Transverse colon (tissue), 4 donors: ENCODE measurements around the gene NPAS4. TPM values are rescaled to one million over a fixed set of nuclear protein-coding genes. Genes with fewer than 3 reads are reported as not detected.

Experiments
- DNase-seq: peaks from one replicate; pipeline ENCODE4 v3.0.0-alpha.2; 2019
- H3K27ac ChIP-seq, 4 donors: fragments of 200-600 bp; sonication (generic); 2 replicates each; pipeline ENCODE4 v1.5.1; 2016 to 2018; ENCODE audit warnings: inconsistent platforms in 4 of 4
- H3K27me3 ChIP-seq: fragments of 200-600 bp; sonication (generic); 2 replicates; pipeline ENCODE4 v1.5.1; 2017; ENCODE audit warnings: inconsistent platforms
- H3K36me3 ChIP-seq, 4 donors: fragments of 200-600 bp; sonication (generic); 2 replicates each; pipeline ENCODE4 v1.5.1; 2017 to 2019; ENCODE audit warnings: inconsistent platforms in 4 of 4
- H3K4me1 ChIP-seq, 4 donors: fragments of 200-600 bp; sonication (generic); 2 replicates each; pipeline ENCODE4 v1.5.1; 2017 to 2020; ENCODE audit warnings: inconsistent platforms in 4 of 4
- H3K4me3 ChIP-seq, 4 donors: fragments of 200-600 bp; sonication (generic); 1 replicate in 1 of 4; 2 replicates in 3 of 4; pipeline versions ENCODE4 v1.5.1 to v1.6.1; 2017 to 2019; ENCODE audit warnings: inconsistent platforms in 4 of 4
- H3K9me3 ChIP-seq, 2 donors: fragments of 200-600 bp; sonication (generic); 2 replicates each; pipeline ENCODE4 v1.5.1; 2017 to 2019; ENCODE audit warnings: inconsistent platforms in 2 of 2
- EP300 ChIP-seq: sonication (generic); formaldehyde crosslinking; IDR thresholded peaks from one replicate; pipeline ENCODE4 v1.6.1; 2017; ENCODE audit warnings: antibody characterized with exemption, low read depth
- POLR2A ChIP-seq: fragments of 450-650 bp; IDR thresholded peaks from one replicate; pipeline ENCODE4 v1.6.1; 2016; ENCODE audit warnings: antibody characterized with exemption, mild to moderate bottlenecking, moderate library complexity
- POLR2AphosphoS5 ChIP-seq, 3 donors: sonication (generic); formaldehyde crosslinking; IDR thresholded peaks; one replicate each; pipeline ENCODE4 v1.6.1; 2016; ENCODE audit warnings: antibody characterized with exemption in 3 of 3
- WGBS, 2 donors: methylation state at CpG; one replicate each; pipeline ENCODE4 v1.1.5; 2018; ENCODE audit warnings: low coverage in 1 of 2; 5-methylcytosine and 5-hydroxymethylcytosine counted together
- in situ Hi-C, 4 donors: fragments of 200-750 bp; cut with MboI; loops; one replicate each; pipeline versions ENCODE4 v1.15.0 to v1.15.1; 2017; ENCODE audit warnings: low sequenced_read_pairs in 3 of 4, low pct_ligation_motif_present in 1 of 4, low pct_unique_long_range_greater_than_20kb in 1 of 4
- intact Hi-C: fragments of 100-400 bp; cut with DNase I; formaldehyde crosslinking; loops from one replicate; pipeline ENCODE4 v1.15.1; 2023; ENCODE audit warnings: low total_unique reads
- total RNA-seq, 4 donors: library from RNA; depleted of rRNA; stranded (reverse); fragments of >200 nt; gene quantifications; one replicate each; pipeline ENCODE4 v1.1.0, GENCODE V29; 2016
- TF ChIP-seq, protein P1 (sequence below), 5 experiments: fragments of 200-600 bp in 3 of 5; fragments of 450-650 bp in 2 of 5; sonication (generic) in 3 of 5; IDR thresholded peaks; 1 replicate in 2 of 5; 2 replicates in 3 of 5; pipeline ENCODE4 v1.5.1; 2016 to 2017; ENCODE audit warnings: antibody characterized with exemption in 5 of 5, inconsistent platforms in 3 of 5, mild to moderate bottlenecking in 2 of 5, moderate library complexity in 1 of 5

The NPAS4 gene
- total RNA-seq, 4 donors from 2014 or later: 0.16 TPM; not detected in 3

DNA sequence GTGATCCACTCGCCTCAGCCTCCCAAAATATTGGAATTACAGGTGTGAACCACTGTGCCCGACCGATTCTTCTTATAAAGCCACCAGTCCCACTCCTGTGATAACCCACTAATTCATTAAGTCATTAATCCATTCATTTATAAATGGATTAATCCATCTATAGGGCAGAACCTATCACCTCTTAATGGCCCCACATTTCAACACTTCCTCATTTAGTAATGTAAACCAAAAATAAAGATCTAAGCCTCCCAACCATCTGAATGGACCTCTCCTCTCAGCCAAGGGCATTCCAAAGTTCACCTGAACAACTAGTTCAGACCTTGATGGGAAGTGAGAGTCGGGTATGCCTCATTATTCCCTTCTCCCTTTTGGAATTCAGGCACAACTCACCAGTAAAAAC, 27.7 kb downstream of the NPAS4 start:
- Histone ChIP-seq H3K4me3 (no peak overlapping the region), H3K27me3 (no peaks in the 10 kb centered on the region), H3K27ac (no peak overlapping the region), H3K4me1 (no peaks in the 10 kb centered on the region), H3K36me3 (no peaks in the 10 kb centered on the region), H3K9me3 (peaks cover 0 to 1% of the 10 kb centered on the region in 2 donors)
- 81 to 90% methylated on average over 2 to 4 of the region's 4 CpGs for whole genome bisulfite sequencing, 2 donors
- TF ChIP-seq EP300: no peak
- no peak for TF ChIP-seq POLR2A
- TF ChIP-seq, protein P1, sequence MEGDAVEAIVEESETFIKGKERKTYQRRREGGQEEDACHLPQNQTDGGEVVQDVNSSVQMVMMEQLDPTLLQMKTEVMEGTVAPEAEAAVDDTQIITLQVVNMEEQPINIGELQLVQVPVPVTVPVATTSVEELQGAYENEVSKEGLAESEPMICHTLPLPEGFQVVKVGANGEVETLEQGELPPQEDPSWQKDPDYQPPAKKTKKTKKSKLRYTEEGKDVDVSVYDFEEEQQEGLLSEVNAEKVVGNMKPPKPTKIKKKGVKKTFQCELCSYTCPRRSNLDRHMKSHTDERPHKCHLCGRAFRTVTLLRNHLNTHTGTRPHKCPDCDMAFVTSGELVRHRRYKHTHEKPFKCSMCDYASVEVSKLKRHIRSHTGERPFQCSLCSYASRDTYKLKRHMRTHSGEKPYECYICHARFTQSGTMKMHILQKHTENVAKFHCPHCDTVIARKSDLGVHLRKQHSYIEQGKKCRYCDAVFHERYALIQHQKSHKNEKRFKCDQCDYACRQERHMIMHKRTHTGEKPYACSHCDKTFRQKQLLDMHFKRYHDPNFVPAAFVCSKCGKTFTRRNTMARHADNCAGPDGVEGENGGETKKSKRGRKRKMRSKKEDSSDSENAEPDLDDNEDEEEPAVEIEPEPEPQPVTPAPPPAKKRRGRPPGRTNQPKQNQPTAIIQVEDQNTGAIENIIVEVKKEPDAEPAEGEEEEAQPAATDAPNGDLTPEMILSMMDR (IDR thresholded peaks at IDR 0.05): no peak
- no peak for TF ChIP-seq POLR2AphosphoS5 (IDR thresholded peaks at IDR 0.05)
- intact Hi-C loops (no loop called here), in situ Hi-C loops (no loop called here)
- no peak for DNase-seq

DNA sequence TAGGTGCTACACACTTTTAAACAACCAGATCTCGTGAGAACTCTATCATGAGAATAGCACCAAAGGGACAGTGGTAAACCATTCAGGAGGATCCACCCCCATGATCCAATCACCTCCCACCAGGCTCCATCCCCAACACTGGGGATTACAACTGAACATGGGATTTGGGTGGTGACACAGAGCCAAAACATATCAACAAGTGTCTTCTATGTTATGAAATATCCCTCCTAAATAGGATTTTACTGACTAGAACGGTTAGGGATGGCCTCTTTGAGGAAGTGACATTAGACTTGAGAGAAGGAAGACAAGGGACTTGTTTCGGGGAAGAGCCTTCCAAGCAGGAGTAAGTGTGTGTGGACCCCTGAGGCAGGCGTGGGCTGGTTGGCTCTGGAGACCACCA, 29.7 kb downstream of the NPAS4 start:
- Histone ChIP-seq H3K27ac (no peak overlapping the region), H3K9me3 (no peaks in the 10 kb centered on the region), H3K36me3 (no peaks in the 10 kb centered on the region), H3K27me3 (no peaks in the 10 kb centered on the region), H3K4me3 (no peak overlapping the region), H3K4me1 (no peaks in the 10 kb centered on the region)
- TF ChIP-seq EP300: no peak
- no peak for TF ChIP-seq POLR2A
- TF ChIP-seq, protein P1 (IDR thresholded peaks at IDR 0.05): no peak
- TF ChIP-seq POLR2AphosphoS5 (IDR thresholded peaks at IDR 0.05): no peak
- in situ Hi-C loops (no loop called here), intact Hi-C loops (no loop called here)
- no peak for DNase-seq
- WGBS, 2 donors: 61 to 69% methylated on average over 4 of the region's 4 CpGs

DNA sequence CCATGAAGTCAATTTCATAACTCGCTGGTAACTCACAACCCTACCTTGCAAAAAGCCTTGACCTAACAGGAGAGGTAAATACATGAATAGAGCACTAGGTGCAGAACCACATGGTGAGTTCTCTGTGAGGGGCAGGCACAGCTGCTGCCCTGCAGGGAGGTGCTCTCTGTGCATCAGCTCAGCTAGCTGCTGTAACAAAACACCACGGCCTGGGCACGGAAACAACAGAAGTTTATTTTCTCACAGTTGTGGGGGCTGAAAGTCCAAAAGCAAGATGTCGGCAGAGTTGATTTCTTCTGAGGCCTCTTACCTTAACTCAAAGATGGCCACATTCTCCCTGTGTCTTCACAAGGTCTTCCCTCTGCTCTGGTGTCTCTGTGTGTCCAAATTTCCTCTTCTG, 30.8 kb downstream of the NPAS4 start:
- H3K4me3 ChIP-seq: no peak overlapping the region
- intact Hi-C loops: no loop called here
- 85 to 86% methylated on average over 3 to 4 of the region's 4 CpGs for WGBS, 2 donors

DNA sequence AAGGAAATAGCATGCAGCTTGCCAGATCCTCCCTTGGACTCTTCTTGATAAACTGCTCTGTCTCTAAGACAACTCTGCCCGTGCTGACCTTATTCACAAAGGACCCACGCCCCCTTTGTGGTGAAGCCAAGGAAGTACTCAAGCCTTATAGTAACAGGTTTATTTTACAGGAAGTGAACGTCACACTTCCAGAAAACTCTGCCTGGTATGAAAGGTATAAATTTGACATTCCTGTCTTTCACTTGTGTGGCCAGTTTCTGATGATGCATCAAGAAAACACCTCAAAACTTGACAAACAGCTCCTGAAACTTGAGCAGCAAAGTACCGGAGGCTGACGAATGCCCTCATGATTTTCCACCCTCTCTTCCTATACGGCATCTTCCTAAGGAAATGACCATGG, 33.4 kb downstream of the NPAS4 start:
- Histone ChIP-seq H3K4me3 (no peak overlapping the region), H3K4me1 (no peaks in the 10 kb centered on the region), H3K27me3 (no peaks in the 10 kb centered on the region), H3K36me3 (no peaks in the 10 kb centered on the region), H3K9me3 (no peaks in the 10 kb centered on the region), H3K27ac (no peak overlapping the region)
- DNase-seq: no peak
- TF ChIP-seq POLR2AphosphoS5 (IDR thresholded peaks at IDR 0.05) (no peak), POLR2A (no peak), EP300 (no peak)
- TF ChIP-seq, protein P1 (IDR thresholded peaks at IDR 0.05): no peak
- WGBS, 2 donors: 36 to 43% methylated on average over 3 to 6 of the region's 6 CpGs
- intact Hi-C loops: no loop called here
- in situ Hi-C loops: no loop called here

More for the DNA sequence above, 30.8 kb downstream of the NPAS4 start:
- TF ChIP-seq EP300: no peak
- no peak for TF ChIP-seq POLR2AphosphoS5 (IDR thresholded peaks at IDR 0.05)
- no peak for TF ChIP-seq POLR2A
- TF ChIP-seq, protein P1 (IDR thresholded peaks at IDR 0.05): no peak
- H3K27ac ChIP-seq: no peak overlapping the region
- H3K36me3 ChIP-seq: no peaks in the 10 kb centered on the region
- in situ Hi-C loops: no loop called here
- H3K27me3 ChIP-seq: no peaks in the 10 kb centered on the region
- no peaks in the 10 kb centered on the region for H3K9me3 ChIP-seq
- no peaks in the 10 kb centered on the region for H3K4me1 ChIP-seq
- no peak for DNase-seq
